Panc1 (cell line): Measurements from ENCODE around the gene CHCHD1. TPM values are rescaled to one million over a fixed set of nuclear protein-coding genes. Genes with fewer than 3 reads are reported as not detected.

Source experiments
- ATAC-seq: fragments of 200-7000 bp; cut with Tn5 transposase; 2 replicates; pipeline ENCODE4 v1.9.1; 2020; ENCODE audit warnings: mild to moderate bottlenecking, moderate library complexity
- BruUV-seq: library from RNA; stranded (reverse); fragments of 400-500 nt; replicated peaks from 2 replicates; lab custom pipeline; 2021; lab: Mats Ljungman, UMichigan
- CTCF ChIA-PET: fragments of 300-600 bp; sonication (Branson Sonifier 250); formaldehyde crosslinking; loops from one replicate; lab custom pipeline; 2022; ENCODE audit warnings: antibody characterized with exemption; lab: Charles Lee
- POLR2A ChIA-PET: fragments of 300-600 bp; sonication (Branson Sonifier 250); formaldehyde crosslinking; loops from one replicate; lab custom pipeline; 2022; ENCODE audit warnings: antibody characterized with exemption; lab: Charles Lee
- DNase-seq: peaks from one replicate; pipeline ENCODE4 v3.0.0-alpha.2; 2010; ENCODE audit warnings: low read depth, low spot score
- H3K27ac ChIP-seq: 2 replicates; pipeline ENCODE4 v1.5.1; 2011; ENCODE audit warnings: mild to moderate bottlenecking, low read length, inconsistent platforms
- H3K27me3 ChIP-seq: fragments of 200-500 bp; sonication (Bioruptor generic); 2 replicates; pipeline ENCODE4 v1.6.0; 2014; ENCODE audit warnings: low read length, inconsistent platforms; ENCODE audit not compliant: control insufficient read depth, insufficient read depth
- H3K36me3 ChIP-seq: fragments of 200-500 bp; sonication (Bioruptor generic); 2 replicates; pipeline ENCODE4 v1.5.1; 2014; ENCODE audit warnings: inconsistent platforms, mild to moderate bottlenecking, low read length, moderate library complexity; ENCODE audit not compliant: control insufficient read depth, insufficient read depth
- H3K4me1 ChIP-seq: 2 replicates; pipeline ENCODE4 v1.5.1; 2011; ENCODE audit warnings: inconsistent platforms, mild to moderate bottlenecking, low read length, moderate library complexity; ENCODE audit not compliant: control insufficient read depth, insufficient read depth
- H3K4me3 ChIP-seq, 2 experiments: 2 replicates each; pipeline ENCODE4 v1.5.1; 2011 to 2012; ENCODE audit warnings: low read depth in 2 of 2, low read length in 2 of 2, mild to moderate bottlenecking in 2 of 2, inconsistent platforms in 1 of 2, moderate library complexity in 1 of 2
- H3K9me3 ChIP-seq: fragments of 200-500 bp; sonication (Bioruptor generic); 2 replicates; pipeline ENCODE4 v1.5.1; 2014; ENCODE audit warnings: low read depth, mild to moderate bottlenecking, inconsistent platforms, low read length, moderate library complexity; ENCODE audit not compliant: control insufficient read depth, insufficient read depth
- CTCF ChIP-seq: fragments of 450-650 bp; IDR thresholded peaks from 2 replicates; pipeline ENCODE4 v1.5.1; 2017; ENCODE audit warnings: mild to moderate bottlenecking
- POLR2AphosphoS5 ChIP-seq: IDR thresholded peaks from 2 replicates; pipeline ENCODE4 v1.6.1; 2012; ENCODE audit warnings: mild to moderate bottlenecking, low read depth, low read length, moderate library complexity
- REST ChIP-seq, 2 experiments: IDR thresholded peaks; 2 replicates each; pipeline ENCODE4 v1.6.1; 2011 to 2012; ENCODE audit warnings: low read depth in 2 of 2, control low read depth in 1 of 2, low read length in 1 of 2, mild to moderate bottlenecking in 1 of 2, moderate library complexity in 1 of 2; ENCODE audit not compliant: insufficient read depth in 1 of 2
- SIN3A ChIP-seq: IDR thresholded peaks from 2 replicates; pipeline ENCODE4 v1.6.1; 2012; ENCODE audit warnings: low read depth, mild to moderate bottlenecking, low read length, moderate library complexity, borderline replicate concordance; ENCODE audit not compliant: insufficient read depth
- TCF7L2 ChIP-seq: IDR thresholded peaks from 2 replicates; pipeline ENCODE4 v1.6.1; 2011; ENCODE audit warnings: mild to moderate bottlenecking, low read depth, low read length, inconsistent platforms
- in situ Hi-C: cut with HindIII; loops from 2 replicates; pipeline ENCODE4 v1.10.0; 2016; ENCODE audit warnings: low sequenced_read_pairs, low pct_unique_long_range_greater_than_20kb
- intact Hi-C: fragments of 100-400 bp; cut with micrococcal nuclease; formaldehyde crosslinking; loops from one replicate; pipeline ENCODE4 v1.10.0; 2022; ENCODE audit not compliant: unreplicated experiment
- total RNA-seq: library from RNA; stranded (reverse); gene quantifications from one replicate; pipeline ENCODE4 v1.2.1, GENCODE V29; 2021; ENCODE audit not compliant: unreplicated experiment

CHCHD1 gene
- total RNA-seq, 1 experiment from 2014 or later, result 41.2 TPM

GRCh38 chr10:73750819-73751218 lies 31.0 kb upstream of the CHCHD1 start:
- no peak overlapping the region for H3K27ac ChIP-seq
- no TSS peak for BruUV-seq
- no peaks in the 10 kb centered on the region for H3K27me3 ChIP-seq
- in situ Hi-C loops, result no loop called here
- no peak overlapping the region for H3K4me3 ChIP-seq
- peaks cover 26% of the 10 kb centered on the region for H3K36me3 ChIP-seq
- CTCF ChIA-PET, result no interaction called here
- intact Hi-C loops, result no loop called here
- ATAC-seq (no peak), DNase-seq (no peak)
- POLR2A ChIA-PET, result no interaction called here
- H3K4me1 ChIP-seq, result no peaks in the 10 kb centered on the region
- TF ChIP-seq SIN3A, result no peak
- TF ChIP-seq CTCF, result no peak
- no peak for TF ChIP-seq REST (IDR thresholded peaks at IDR 0.05; ENCODE audit: insufficient read depth in 1 of 2, low read depth in 2 of 2, low read length in 1 of 2)
- no peak for TF ChIP-seq POLR2AphosphoS5
- no peak for TF ChIP-seq TCF7L2
- no peaks in the 10 kb centered on the region for H3K9me3 ChIP-seq

- Histone ChIP-seq H3K9me3 (no peaks in the 10 kb centered on the region), H3K27ac (no peak overlapping the region), H3K36me3 (peaks cover 18% of the 10 kb centered on the region), H3K4me3 (no peak overlapping the region), H3K4me1 (no peaks in the 10 kb centered on the region), H3K27me3 (no peaks in the 10 kb centered on the region)
- in situ Hi-C loops (no loop called here), intact Hi-C loops (no loop called here)
- no TSS peak for BruUV-seq
- ChIA-PET POLR2A (no interaction called here), CTCF (no interaction called here)
- ATAC-seq (no peak), DNase-seq (no peak)
- TF ChIP-seq CTCF (no peak), SIN3A (no peak), POLR2AphosphoS5 (no peak), REST (IDR thresholded peaks at IDR 0.05; ENCODE audit: insufficient read depth in 1 of 2, low read depth in 2 of 2, low read length in 1 of 2) (no peak), TCF7L2 (no peak)
These were observed 25.7 kb upstream of the CHCHD1 start for GRCh38 chr10:73756183-73756582.
